HepG2 (cell line): ENCODE data around the gene ZNF333. TPM values are rescaled to one million over a fixed set of nuclear protein-coding genes. Genes with fewer than 3 reads are reported as not detected.
"Not testable (repeated sequence)": the region's sequence is repeated elsewhere in the genome, so short reads cannot be mapped to it uniquely, and the experiment has no call there.

ENCODE experiments used
- ATAC-seq: fragments of 200-7000 bp; cut with Tn5 transposase; 3 replicates; pipeline ENCODE4 v1.9.1; 2020; ENCODE audit warnings: mild to moderate bottlenecking, moderate library complexity
- BruUV-seq: library from RNA; stranded (reverse); fragments of 400-500 nt; replicated peaks from 2 replicates; lab custom pipeline; 2021; lab: Mats Ljungman, UMichigan
- CTCF ChIA-PET: fragments of 300-600 bp; formaldehyde crosslinking; extraction: SDS; loops from one replicate; lab custom pipeline; 2021; ENCODE audit warnings: low total read pairs, inconsistent platforms, low intra/inter-chr PET ratio; lab: Yijun Ruan, JAX
- POLR2A ChIA-PET: fragments of 350-600 bp; sonication (Branson Sonifier 250); formaldehyde crosslinking; loops from one replicate; lab custom pipeline; 2020; ENCODE audit warnings: antibody characterized with exemption, inconsistent platforms; lab: Yijun Ruan, JAX
- DNase-seq: peaks from one replicate; pipeline ENCODE4 v3.0.0-alpha.2; 2015; ENCODE audit warnings: low spot score
- FAIRE-seq: peaks from 3 replicates; lab custom pipeline; 2011; peaks lifted over from hg19 to GRCh38; lab: Jason Lieb, UNC
- H2AFZ ChIP-seq: one replicate; pipeline ENCODE4 v1.6.1; 2011; ENCODE audit warnings: low read length, inconsistent platforms
- H3K27ac ChIP-seq: fragments of 300-600 bp; 3 replicates; pipeline ENCODE4 v1.8.0; 2011; ENCODE audit warnings: mixed run types, mild to moderate bottlenecking, mixed read lengths, low read length, inconsistent platforms; ENCODE audit not compliant: insufficient read depth; ENCODE audit errors: extremely low read length
- H3K27me3 ChIP-seq, 2 experiments: fragments of 200-600 bp in 1 of 2; 2 replicates in 1 of 2; 3 replicates in 1 of 2; pipeline versions ENCODE4 v1.6.0 to v1.8.0; 2011; ENCODE audit warnings: low read length in 2 of 2, mild to moderate bottlenecking in 2 of 2, moderate library complexity in 2 of 2, inconsistent platforms in 1 of 2; ENCODE audit not compliant: insufficient read depth in 2 of 2, control insufficient read depth in 1 of 2
- H3K36me3 ChIP-seq, 2 experiments: fragments of 200-600 bp in 1 of 2; replicated peaks in 1 of 2; 2 replicates in 1 of 2; 3 replicates in 1 of 2; pipeline versions ENCODE4 v1.5.1 to v1.8.0; 2011; ENCODE audit warnings: low read length in 2 of 2, inconsistent platforms in 1 of 2; ENCODE audit not compliant: insufficient read depth in 2 of 2, control insufficient read depth in 1 of 2
- H3K4me1 ChIP-seq: 2 replicates; pipeline ENCODE4 v1.5.1; 2012; ENCODE audit warnings: low read length, inconsistent platforms; ENCODE audit not compliant: insufficient read depth
- H3K4me2 ChIP-seq: 2 replicates; pipeline ENCODE4 v1.6.0; 2011; ENCODE audit warnings: low read depth, low read length, inconsistent platforms
- H3K4me3 ChIP-seq, 3 experiments: fragments of 200-600 bp in 1 of 3; sonication (generic), shearing (Covaris generic) in 1 of 3; replicated peaks in 1 of 3; 2 replicates each; pipeline ENCODE4 v1.5.1; 2011 to 2016; ENCODE audit warnings: low read length in 3 of 3, inconsistent platforms in 2 of 3, low read depth in 2 of 3, mild to moderate bottlenecking in 2 of 3, control low read depth in 1 of 3, mixed read lengths in 1 of 3; ENCODE audit not compliant: insufficient read depth in 1 of 3
- H3K79me2 ChIP-seq: one replicate; pipeline ENCODE4 v1.6.1; 2011; ENCODE audit warnings: low read length, inconsistent platforms; ENCODE audit not compliant: insufficient read depth
- H3K9ac ChIP-seq: 2 replicates; pipeline ENCODE4 v1.6.0; 2011; ENCODE audit warnings: mild to moderate bottlenecking, low read depth, low read length, inconsistent platforms; ENCODE audit not compliant: insufficient read depth
- H3K9me3 ChIP-seq: 2 replicates; pipeline ENCODE4 v1.5.1; 2012; ENCODE audit warnings: mild to moderate bottlenecking, low read length
- H4K20me1 ChIP-seq: 2 replicates; pipeline ENCODE4 v1.6.0; 2011; ENCODE audit warnings: inconsistent platforms, mild to moderate bottlenecking, low read length, moderate library complexity; ENCODE audit not compliant: insufficient read depth
- MAFK ChIP-seq, 2 experiments: IDR thresholded peaks in 1 of 2; conservative IDR thresholded peaks in 1 of 2; 2 replicates each; pipeline ENCODE4 v1.6.1; 2011; ENCODE audit warnings: improper control_type of control experiment in 2 of 2, low read length in 2 of 2
- WGBS: methylation state at CpG from one replicate; pipeline ENCODE4 v1.1.6; 2017; ENCODE audit warnings: low lambda C conversion rate; 5-methylcytosine and 5-hydroxymethylcytosine counted together
- in situ Hi-C: cut with HindIII; loops from 2 replicates; pipeline ENCODE4 v1.10.0; 2017; ENCODE audit warnings: low pct_unique_long_range_greater_than_20kb; ENCODE audit not compliant: extremely low pct_ligation_motif_present
- intact Hi-C: fragments of 100-400 bp; cut with micrococcal nuclease; formaldehyde crosslinking; loops from one replicate; pipeline ENCODE4 v1.10.0; 2022; ENCODE audit not compliant: unreplicated experiment
- polyA plus RNA-seq, 8 experiments: library from polyadenylated mRNA; depleted of rRNA in 3 of 8; stranded (reverse) in 7 of 8; unstranded in 1 of 8; fragments of >200 nt; fragmentation: Illumina TruSeq in 4 of 8; extraction: Trizol in 4 of 8; gene quantifications; 2 replicates each; pipeline versions ENCODE4 v1.2.1 to v1.2.3, GENCODE V29; 2011 to 2016; ENCODE audit warnings: low read depth in 4 of 8, missing spikeins in 1 of 8, mixed read lengths in 1 of 8; ENCODE audit not compliant: insufficient read depth in 1 of 8
- total RNA-seq, 5 experiments: library from RNA; depleted of rRNA; stranded (reverse); fragments of >200 nt; fragmentation: Illumina TruSeq; extraction: Trizol; gene quantifications; 2 replicates each; pipeline ENCODE4 v1.2.3, GENCODE V29; 2016; ENCODE audit warnings: low read depth in 1 of 5

Gene ZNF333
- total and polyA plus RNA-seq, 2 of the 13 experiments (the other 11 are each of a cell fraction or from before 2014, with no cell fraction given): 3.4 to 6.4 TPM

DNA sequence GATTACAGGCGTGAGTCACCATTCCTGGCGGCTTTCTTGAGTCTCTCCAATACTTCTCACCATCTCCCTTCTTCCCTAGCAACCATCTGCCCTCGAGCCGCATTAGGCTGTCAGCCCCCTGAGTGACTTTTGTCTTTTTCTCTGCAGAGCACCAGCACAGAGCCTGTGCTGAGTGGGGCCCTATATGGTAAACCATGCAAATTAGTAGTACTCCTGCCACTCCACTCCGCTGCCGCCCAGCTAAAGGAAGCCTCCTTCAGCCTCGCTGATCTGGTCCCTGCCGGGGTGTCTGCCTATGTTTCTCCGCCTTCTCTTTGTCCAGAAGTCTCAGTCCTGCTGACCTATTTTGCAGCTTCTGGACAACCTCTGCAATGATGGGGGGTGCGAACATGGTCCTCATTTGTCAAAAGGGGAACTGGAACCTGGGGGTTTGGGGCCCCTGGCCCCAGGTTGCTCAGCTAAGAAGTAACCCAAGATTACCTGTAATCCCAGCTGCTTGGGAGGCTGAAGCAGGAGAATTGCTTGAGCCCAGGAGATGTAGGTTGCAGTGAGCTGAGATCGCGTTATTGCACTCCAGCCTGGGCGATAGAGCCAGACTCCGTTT lies 90.9 kb downstream of the ZNF333 start:
- in situ Hi-C loops: loop anchor here (10.0 kb wide), 1 partner anchor 114 kb away; no protein-coding TSS in a partner anchor
- H3K27ac ChIP-seq, H3K36me3 ChIP-seq, H3K9ac ChIP-seq, H2AFZ ChIP-seq, H3K4me2 ChIP-seq, H3K4me1 ChIP-seq, ATAC-seq, H3K4me3 ChIP-seq, CTCF ChIA-PET, POLR2A ChIA-PET, DNase-seq, FAIRE-seq, H3K79me2 ChIP-seq, intact Hi-C loops, BruUV-seq, H3K9me3 ChIP-seq, H3K27me3 ChIP-seq, H4K20me1 ChIP-seq: not testable (repeated sequence)
- 42% methylated on average over 14 of the region's 14 CpGs for WGBS

DNA sequence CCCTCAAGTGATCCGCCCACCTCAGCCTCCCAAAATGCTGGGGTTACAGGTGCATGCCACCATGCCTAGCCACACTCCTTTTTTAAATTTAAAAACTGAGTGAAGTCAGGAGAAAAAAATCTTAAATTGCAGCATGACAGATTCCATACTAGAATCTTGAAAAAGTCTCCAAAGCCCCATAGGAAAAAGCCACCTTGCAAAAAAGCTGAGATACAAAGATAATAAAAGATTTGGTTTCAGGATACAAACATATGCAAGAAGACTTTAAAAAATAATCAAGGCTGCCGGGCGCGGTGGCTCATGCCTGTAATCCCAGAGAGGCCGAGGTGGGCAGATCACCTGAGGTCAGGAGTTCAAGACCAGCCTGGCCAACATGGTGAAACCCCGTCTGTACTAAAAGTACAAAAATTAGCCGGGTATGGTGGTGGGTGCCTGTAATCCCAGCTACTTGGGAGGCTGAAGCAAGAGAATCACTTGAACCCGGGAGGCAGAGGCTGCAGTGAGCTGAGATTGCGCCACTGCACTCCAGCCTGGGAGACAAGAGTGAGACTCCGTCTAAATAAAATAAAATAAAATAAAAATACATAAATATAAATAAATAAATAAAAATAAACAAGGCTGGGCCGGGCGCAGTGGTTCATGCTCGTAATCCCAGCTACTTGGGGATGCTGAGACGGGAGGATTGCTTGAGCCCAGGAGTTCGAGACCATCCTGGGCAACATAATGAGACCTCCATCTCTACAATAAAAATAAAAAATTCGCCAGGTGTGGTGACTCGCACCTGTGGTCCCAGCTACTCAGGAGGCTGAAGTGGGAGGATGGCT lies 92.1 kb downstream of the ZNF333 start:
- in situ Hi-C loops: loop anchor here (10.0 kb wide), 1 partner anchor 113 kb away; no protein-coding TSS in a partner anchor
- H3K4me3 ChIP-seq, H3K4me2 ChIP-seq, H4K20me1 ChIP-seq, DNase-seq, intact Hi-C loops, H3K79me2 ChIP-seq, H3K27ac ChIP-seq, H3K36me3 ChIP-seq, ATAC-seq, H2AFZ ChIP-seq, FAIRE-seq, H3K9me3 ChIP-seq, BruUV-seq, POLR2A ChIA-PET, H3K27me3 ChIP-seq, H3K4me1 ChIP-seq, CTCF ChIA-PET, H3K9ac ChIP-seq: not testable (repeated sequence)
- 46% methylated on average over 17 of the region's 17 CpGs for WGBS
- TF ChIP-seq MAFK (conservative IDR thresholded peaks at IDR 0.05 in 1 of 2, IDR thresholded peaks at IDR 0.05 in 1 of 2; ENCODE audit: low read length in 2 of 2): 0 out of 4 replicates have a peak, but pooled peaks of 1 of the 2 experiments have one; percentile 21
